H9 (cell line): ENCODE data around the gene POTEM. TPM values are rescaled to one million over a fixed set of nuclear protein-coding genes. Genes with fewer than 3 reads are reported as not detected.
"Not testable (repeated sequence)": the region's sequence is repeated elsewhere in the genome, so short reads cannot be mapped to it uniquely, and the experiment has no call there.

Experiments
- DNase-seq: peaks from one replicate; pipeline ENCODE4 v3.0.0-alpha.2; 2017
- H2AFZ ChIP-seq: one replicate; pipeline ENCODE4 v1.6.1; 2013; ENCODE audit warnings: mild to moderate bottlenecking, low read length, control low read depth, moderate library complexity
- H2AK5ac ChIP-seq: 2 replicates; pipeline ENCODE4 v1.6.1; 2013; ENCODE audit warnings: low read length, control low read depth, mixed read lengths; ENCODE audit not compliant: insufficient read length
- H2BK120ac ChIP-seq: one replicate; pipeline ENCODE4 v1.6.1; 2013; ENCODE audit warnings: low read depth, mild to moderate bottlenecking, low read length, control low read depth, inconsistent platforms; ENCODE audit not compliant: poor library complexity, severe bottlenecking
- H2BK12ac ChIP-seq: 2 replicates; pipeline ENCODE4 v1.6.1; 2013; ENCODE audit warnings: low read length, control low read depth, mixed read lengths, low read depth; ENCODE audit not compliant: insufficient read length
- H2BK15ac ChIP-seq: 2 replicates; pipeline ENCODE4 v1.6.1; 2013; ENCODE audit warnings: low read depth, low read length, control low read depth
- H2BK20ac ChIP-seq: one replicate; pipeline ENCODE4 v1.6.1; 2013; ENCODE audit warnings: low read depth, mild to moderate bottlenecking, low read length, control low read depth, inconsistent platforms; ENCODE audit not compliant: poor library complexity, severe bottlenecking
- H2BK5ac ChIP-seq: 2 replicates; pipeline ENCODE4 v1.6.1; 2013; ENCODE audit warnings: low read length, control low read depth, mixed read lengths; ENCODE audit not compliant: insufficient read length
- H3K14ac ChIP-seq: 2 replicates; pipeline ENCODE4 v1.6.1; 2013; ENCODE audit warnings: low read length, control low read depth; ENCODE audit not compliant: insufficient read depth
- H3K18ac ChIP-seq: 2 replicates; pipeline ENCODE4 v1.6.1; 2013; ENCODE audit warnings: low read depth, mild to moderate bottlenecking, mixed read lengths, low read length, control low read depth; ENCODE audit not compliant: insufficient read length
- H3K23ac ChIP-seq: 2 replicates; pipeline ENCODE4 v1.6.1; 2013; ENCODE audit warnings: low read length, control low read depth, mixed read lengths, low read depth; ENCODE audit not compliant: insufficient read length
- H3K23me2 ChIP-seq: 2 replicates; pipeline ENCODE4 v1.6.1; 2013; ENCODE audit warnings: low read depth, mild to moderate bottlenecking, mixed read lengths, low read length, control low read depth; ENCODE audit not compliant: insufficient read length, poor library complexity, severe bottlenecking
- H3K27ac ChIP-seq: 2 replicates; pipeline ENCODE4 v1.5.1; 2013; ENCODE audit warnings: low read length, control low read depth, mixed read lengths, low read depth; ENCODE audit not compliant: insufficient read length
- H3K27me3 ChIP-seq: 2 replicates; pipeline ENCODE4 v1.6.1; 2013; ENCODE audit warnings: low read length, control low read depth, inconsistent platforms; ENCODE audit not compliant: insufficient read depth
- H3K4ac ChIP-seq: 2 replicates; pipeline ENCODE4 v1.6.1; 2013; ENCODE audit warnings: low read depth, mild to moderate bottlenecking, control low read depth, inconsistent platforms, low read length, moderate library complexity
- H3K4me1 ChIP-seq: 2 replicates; pipeline ENCODE4 v1.6.1; 2013; ENCODE audit warnings: low read length, control low read depth, inconsistent platforms; ENCODE audit not compliant: insufficient read depth
- H3K4me2 ChIP-seq: 2 replicates; pipeline ENCODE4 v1.6.1; 2013; ENCODE audit warnings: low read length, control low read depth, mixed read lengths; ENCODE audit not compliant: insufficient read length, insufficient read depth
- H3K56ac ChIP-seq: 2 replicates; pipeline ENCODE4 v1.6.1; 2013; ENCODE audit warnings: low read depth, mild to moderate bottlenecking, mixed read lengths, low read length, control low read depth; ENCODE audit not compliant: insufficient read length
- H3K79me1 ChIP-seq: 2 replicates; pipeline ENCODE4 v1.6.1; 2013; ENCODE audit warnings: low read depth, mild to moderate bottlenecking, moderate library complexity, low read length, control low read depth, inconsistent platforms; ENCODE audit not compliant: insufficient read depth, poor library complexity, severe bottlenecking
- H3K79me2 ChIP-seq: 2 replicates; pipeline ENCODE4 v1.6.1; 2013; ENCODE audit warnings: low read length, control low read depth, inconsistent platforms; ENCODE audit not compliant: insufficient read depth
- H3K9ac ChIP-seq: 2 replicates; pipeline ENCODE4 v1.6.1; 2013; ENCODE audit warnings: low read length, control low read depth, mixed read lengths; ENCODE audit not compliant: insufficient read length; ENCODE audit errors: extremely low read depth
- H3K9me3 ChIP-seq: one replicate; pipeline ENCODE4 v1.6.1; 2013; ENCODE audit warnings: low read depth, low read length, inconsistent platforms; ENCODE audit not compliant: control insufficient read depth
- H3T11ph ChIP-seq: one replicate; pipeline ENCODE4 v1.6.1; 2013; ENCODE audit warnings: mild to moderate bottlenecking, low read length, control low read depth, inconsistent platforms
- H4K20me1 ChIP-seq: one replicate; pipeline ENCODE4 v1.6.1; 2013; ENCODE audit not compliant: control insufficient read depth, insufficient read length, insufficient read depth
- H4K5ac ChIP-seq: 2 replicates; pipeline ENCODE4 v1.6.1; 2013; ENCODE audit warnings: low read depth, mild to moderate bottlenecking, mixed read lengths, low read length, control low read depth; ENCODE audit not compliant: insufficient read length
- H4K8ac ChIP-seq: replicated peaks from 2 replicates; pipeline ENCODE4 v1.6.1; 2013; ENCODE audit warnings: low read length, control low read depth, mixed read lengths, low read depth; ENCODE audit not compliant: insufficient read length
- H4K91ac ChIP-seq: 2 replicates; pipeline ENCODE4 v1.6.1; 2013; ENCODE audit warnings: low read depth, mild to moderate bottlenecking, moderate library complexity, mixed read lengths, low read length, control low read depth; ENCODE audit not compliant: insufficient read length
- H3K27ac Mint-ChIP-seq, 3 experiments: 2 replicates in 2 of 3; 3 replicates in 1 of 3; pipeline ENCODE4 v1.8.0; 2020 to 2021; ENCODE audit warnings: mixed read lengths in 3 of 3, mild to moderate bottlenecking in 1 of 3, moderate library complexity in 1 of 3
- H3K27me3 Mint-ChIP-seq: 2 replicates; pipeline ENCODE4 v1.8.0; 2021; ENCODE audit warnings: low read depth, mild to moderate bottlenecking, moderate library complexity, mixed read lengths
- H3K36me3 Mint-ChIP-seq, 3 experiments: 2 replicates in 2 of 3; 3 replicates in 1 of 3; pipeline ENCODE4 v1.8.0; 2020 to 2021; ENCODE audit warnings: low read depth in 3 of 3, mixed read lengths in 3 of 3; ENCODE audit not compliant: insufficient read depth in 1 of 3
- H3K4me1 Mint-ChIP-seq, 2 experiments: 2 replicates each; pipeline ENCODE4 v1.8.0; 2020; ENCODE audit warnings: mixed read lengths in 2 of 2
- H3K4me3 Mint-ChIP-seq, 2 experiments: 2 replicates in 1 of 2; 3 replicates in 1 of 2; pipeline ENCODE4 v1.8.0; 2020 to 2021; ENCODE audit warnings: mild to moderate bottlenecking in 2 of 2, mixed read lengths in 2 of 2, moderate library complexity in 1 of 2
- H3K9me3 Mint-ChIP-seq, 2 experiments: 2 replicates in 1 of 2; 3 replicates in 1 of 2; pipeline ENCODE4 v1.8.0; 2020; ENCODE audit warnings: mild to moderate bottlenecking in 2 of 2, mixed read lengths in 2 of 2, moderate library complexity in 1 of 2
- WGBS: extraction: QIAGEN DNeasy Blood & Tissue Kit; methylation state at CpG from one replicate; pipeline ENCODE4 v1.1.7; 2013; ENCODE audit warnings: missing lambda C conversion rate, low lambda C conversion rate, mixed read lengths; ENCODE audit not compliant: insufficient read length; ENCODE audit errors: extremely low coverage; 5-methylcytosine and 5-hydroxymethylcytosine counted together
- total RNA-seq: library from RNA; stranded (reverse); gene quantifications from 2 replicates; pipeline ENCODE4 v1.2.1, GENCODE V29; 2021

POTEM gene
- total RNA-seq, 1 experiment from 2014 or later = not detected

DNA sequence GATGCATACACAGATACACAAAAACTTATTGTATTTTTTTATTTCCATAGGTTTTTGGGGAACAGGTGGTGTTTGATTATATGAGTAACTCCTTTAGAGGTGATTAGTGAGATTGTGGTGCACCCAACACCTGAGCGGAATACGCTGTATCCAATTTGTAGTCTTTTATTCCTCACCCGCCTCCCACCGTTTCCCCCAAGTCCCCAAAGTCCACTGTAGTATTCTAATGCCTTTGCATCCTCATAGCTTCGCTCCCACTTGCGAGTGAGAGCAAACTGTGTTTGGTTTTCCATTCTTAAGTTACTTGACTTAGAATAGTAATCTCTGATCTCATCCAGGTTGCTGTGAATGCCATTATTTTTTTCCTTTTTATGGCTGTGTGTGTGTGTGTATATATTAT lies 17.3 kb upstream of the POTEM start:
- H3K9me3 Mint-ChIP-seq = peaks cover 19 to 23% of the 10 kb centered on the region in 2 experiments
- not testable (repeated sequence) for H3T11ph ChIP-seq, H3K23me2 ChIP-seq, H3K79me1 ChIP-seq, H4K5ac ChIP-seq, H3K79me2 ChIP-seq, H4K8ac ChIP-seq, H2BK20ac ChIP-seq, H3K23ac ChIP-seq, H3K56ac ChIP-seq, H2BK120ac ChIP-seq, H4K20me1 ChIP-seq, H3K14ac ChIP-seq, H3K4me3 Mint-ChIP-seq, H3K18ac ChIP-seq, H2BK5ac ChIP-seq, H2BK12ac ChIP-seq, H2BK15ac ChIP-seq, H3K4me1 Mint-ChIP-seq, H3K9me3 ChIP-seq, H3K4me2 ChIP-seq, H3K27ac ChIP-seq, H2AK5ac ChIP-seq, H4K91ac ChIP-seq, H3K4ac ChIP-seq, H3K36me3 Mint-ChIP-seq, H3K27ac Mint-ChIP-seq, H3K9ac ChIP-seq, H3K27me3 Mint-ChIP-seq, H3K4me1 ChIP-seq, H2AFZ ChIP-seq, H3K27me3 ChIP-seq
- no CpG with 5 or more reads among the region's 6 CpGs for WGBS
- DNase-seq = peak; percentile 4

DNA sequence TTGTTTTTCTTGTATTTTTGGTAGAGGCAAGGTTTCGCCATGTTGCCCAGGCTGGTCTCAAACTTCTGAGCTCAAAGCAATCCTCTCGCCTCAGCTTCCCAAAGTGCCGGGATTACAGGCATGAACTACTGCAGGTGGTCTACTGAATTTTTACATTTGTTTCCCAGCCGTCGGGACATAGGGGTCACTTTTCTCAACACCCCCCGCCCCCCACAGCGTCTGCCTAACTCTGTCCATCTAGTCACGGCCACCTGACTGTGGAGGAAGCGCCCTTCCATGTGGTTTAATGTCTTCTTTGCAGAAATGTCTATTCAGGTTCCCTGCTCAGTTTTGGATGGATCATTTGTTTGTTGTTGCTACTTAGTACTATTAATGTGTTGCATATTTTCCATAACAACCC lies 14.1 kb upstream of the POTEM start:
- not testable (repeated sequence) for H3K4me2 ChIP-seq, H2BK5ac ChIP-seq, H2BK120ac ChIP-seq, H3K27ac ChIP-seq, H3K4me3 Mint-ChIP-seq, H4K91ac ChIP-seq, H3K23ac ChIP-seq, H4K20me1 ChIP-seq, H3K18ac ChIP-seq, H3K79me2 ChIP-seq, H3K9me3 ChIP-seq, H2BK20ac ChIP-seq, H3K36me3 Mint-ChIP-seq, H3K27ac Mint-ChIP-seq, H2AK5ac ChIP-seq, H3K4me1 Mint-ChIP-seq, H2BK15ac ChIP-seq, H3K79me1 ChIP-seq, H3K56ac ChIP-seq, H3K4me1 ChIP-seq, H4K5ac ChIP-seq, H3K14ac ChIP-seq, H2AFZ ChIP-seq, H3K27me3 Mint-ChIP-seq, H3K9ac ChIP-seq, H2BK12ac ChIP-seq, H3K23me2 ChIP-seq, H3K27me3 ChIP-seq, H3T11ph ChIP-seq, H3K4ac ChIP-seq, H4K8ac ChIP-seq
- peak; percentile 9 for DNase-seq
- peaks cover 19 to 23% of the 10 kb centered on the region in 2 experiments for H3K9me3 Mint-ChIP-seq
- WGBS = no CpG with 5 or more reads among the region's 9 CpGs
